Stomach (tissue), 4 donors: ENCODE measurements around the gene HOXC12.

Experiments used
- CTCF ChIP-seq, 7 experiments: fragments of 450-650 bp in 4 of 7; fragments of 200-600 bp in 3 of 7; sonication (generic) in 3 of 7; IDR thresholded peaks; one replicate each; pipeline ENCODE4 v1.5.1; 2016 to 2019; ENCODE audit warnings: antibody characterized with exemption in 7 of 7, control low read depth in 2 of 7, mild to moderate bottlenecking in 1 of 7
- POLR2A ChIP-seq, 4 donors: fragments of 450-650 bp; IDR thresholded peaks; one replicate each; pipeline ENCODE4 v1.6.1; 2016; ENCODE audit warnings: antibody characterized with exemption in 4 of 4, control low read depth in 2 of 4, mild to moderate bottlenecking in 1 of 4, moderate library complexity in 1 of 4

- no peak for TF ChIP-seq CTCF (IDR thresholded peaks at IDR 0.05)
- no peak for TF ChIP-seq POLR2A (IDR thresholded peaks at IDR 0.05)
These were observed 27.3 kb upstream of the HOXC12 start for GRCh38 chr12:53927220-53928029.
